BE2C (cell line): Measurements from ENCODE around the gene ADGRB3.
A peak's percentile ranks its signal among the peaks of the same experiment; 100 is the strongest.

Experiments used
- DNase-seq: peaks from one replicate; pipeline ENCODE4 v3.0.0-alpha.2; 2020
- H3K27me3 ChIP-seq: fragments of 250-450 bp; sonication (Bioruptor Pico); 2 replicates; pipeline ENCODE4 v1.5.1; 2020; ENCODE audit warnings: mild to moderate bottlenecking
- H3K36me3 ChIP-seq: fragments of 250-450 bp; sonication (Bioruptor Pico); 2 replicates; pipeline ENCODE4 v1.5.1; 2020; ENCODE audit warnings: mild to moderate bottlenecking
- H3K4me1 ChIP-seq: fragments of 250-450 bp; sonication (Bioruptor Pico); 2 replicates; pipeline ENCODE4 v1.5.1; 2020
- H3K4me3 ChIP-seq: 2 replicates; pipeline ENCODE4 v1.5.1; 2011; ENCODE audit warnings: low read depth, low read length
- H3K9me3 ChIP-seq: fragments of 250-450 bp; sonication (Bioruptor Pico); 2 replicates; pipeline ENCODE4 v1.5.1; 2020
- TF ChIP-seq, protein P1 (sequence below): IDR thresholded peaks from 2 replicates; pipeline ENCODE4 v1.5.1; 2012; ENCODE audit warnings: mild to moderate bottlenecking, low read depth, low read length

ADGRB3 gene

DNA sequence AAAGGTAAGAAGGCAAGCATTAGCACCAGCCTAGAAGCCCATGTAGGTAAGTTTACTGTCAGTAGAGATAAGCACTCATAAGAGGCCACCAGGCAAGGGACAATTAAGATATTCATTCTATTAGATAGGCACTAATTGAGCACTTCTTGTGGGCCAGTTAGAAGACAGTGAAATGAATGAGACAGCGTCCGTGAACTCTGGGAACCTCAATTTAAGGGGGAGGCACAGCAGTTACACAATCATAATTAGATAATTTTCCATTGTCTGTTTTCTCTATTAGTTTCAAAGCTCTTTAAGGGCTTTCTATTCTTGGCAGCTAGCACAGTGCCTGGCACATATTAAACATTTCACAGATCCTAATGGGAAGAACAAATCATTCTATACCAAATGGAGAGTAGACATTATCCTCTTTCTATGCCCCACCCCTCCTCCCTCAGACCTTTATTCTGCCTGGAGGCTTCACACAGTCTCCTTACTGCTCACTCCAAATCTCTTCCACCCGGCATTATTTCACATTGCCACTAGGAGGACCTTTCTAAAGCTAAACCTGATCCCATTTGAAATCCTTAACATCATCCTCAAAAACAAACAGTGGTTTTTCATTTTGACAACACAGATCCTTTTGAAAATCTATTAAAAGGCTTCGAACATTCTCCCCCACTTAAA lies 529.6 kb downstream of the ADGRB3 start:
- TF ChIP-seq, protein P1, sequence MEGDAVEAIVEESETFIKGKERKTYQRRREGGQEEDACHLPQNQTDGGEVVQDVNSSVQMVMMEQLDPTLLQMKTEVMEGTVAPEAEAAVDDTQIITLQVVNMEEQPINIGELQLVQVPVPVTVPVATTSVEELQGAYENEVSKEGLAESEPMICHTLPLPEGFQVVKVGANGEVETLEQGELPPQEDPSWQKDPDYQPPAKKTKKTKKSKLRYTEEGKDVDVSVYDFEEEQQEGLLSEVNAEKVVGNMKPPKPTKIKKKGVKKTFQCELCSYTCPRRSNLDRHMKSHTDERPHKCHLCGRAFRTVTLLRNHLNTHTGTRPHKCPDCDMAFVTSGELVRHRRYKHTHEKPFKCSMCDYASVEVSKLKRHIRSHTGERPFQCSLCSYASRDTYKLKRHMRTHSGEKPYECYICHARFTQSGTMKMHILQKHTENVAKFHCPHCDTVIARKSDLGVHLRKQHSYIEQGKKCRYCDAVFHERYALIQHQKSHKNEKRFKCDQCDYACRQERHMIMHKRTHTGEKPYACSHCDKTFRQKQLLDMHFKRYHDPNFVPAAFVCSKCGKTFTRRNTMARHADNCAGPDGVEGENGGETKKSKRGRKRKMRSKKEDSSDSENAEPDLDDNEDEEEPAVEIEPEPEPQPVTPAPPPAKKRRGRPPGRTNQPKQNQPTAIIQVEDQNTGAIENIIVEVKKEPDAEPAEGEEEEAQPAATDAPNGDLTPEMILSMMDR = peak; percentile 71
- Histone ChIP-seq H3K27me3 (no peaks in the 10 kb centered on the region), H3K4me1 (peaks cover 34% of the 10 kb centered on the region), H3K4me3 (no peak overlapping the region), H3K9me3 (no peaks in the 10 kb centered on the region), H3K36me3 (no peaks in the 10 kb centered on the region)
- DNase-seq = peak; percentile 85

- Histone ChIP-seq H3K4me3 (no peak overlapping the region), H3K9me3 (no peaks in the 10 kb centered on the region), H3K27me3 (no peaks in the 10 kb centered on the region), H3K4me1 (no peaks in the 10 kb centered on the region), H3K36me3 (no peaks in the 10 kb centered on the region)
- TF ChIP-seq, protein P1 = peak; percentile 59
- peak; percentile 28 for DNase-seq
These were observed 544.6 kb downstream of the ADGRB3 start for GRCh38 chr6:69179681-69180080.

- H3K27me3 ChIP-seq = no peaks in the 10 kb centered on the region
- TF ChIP-seq, protein P1 = no peak
- no peaks in the 10 kb centered on the region for H3K4me1 ChIP-seq
- no peaks in the 10 kb centered on the region for H3K36me3 ChIP-seq
- no peak for DNase-seq
- no peaks in the 10 kb centered on the region for H3K9me3 ChIP-seq
- no peak overlapping the region for H3K4me3 ChIP-seq
These were observed 545.4 kb downstream of the ADGRB3 start for GRCh38 chr6:69180361-69181067.

- H3K4me1 ChIP-seq = no peaks in the 10 kb centered on the region
- H3K27me3 ChIP-seq = no peaks in the 10 kb centered on the region
- TF ChIP-seq, protein P1 = no peak
- H3K36me3 ChIP-seq = no peaks in the 10 kb centered on the region
- DNase-seq = no peak
- no peaks in the 10 kb centered on the region for H3K9me3 ChIP-seq
- no peak overlapping the region for H3K4me3 ChIP-seq
These were observed 546.9 kb downstream of the ADGRB3 start for GRCh38 chr6:69181964-69182363.

- Histone ChIP-seq H3K4me1 (no peaks in the 10 kb centered on the region), H3K36me3 (no peaks in the 10 kb centered on the region), H3K27me3 (no peaks in the 10 kb centered on the region), H3K9me3 (no peaks in the 10 kb centered on the region), H3K4me3 (no peak overlapping the region)
- no peak for DNase-seq
- TF ChIP-seq, protein P1 = no peak
These were observed 550.2 kb downstream of the ADGRB3 start for GRCh38 chr6:69185276-69185675.

- no peaks in the 10 kb centered on the region for H3K9me3 ChIP-seq
- DNase-seq = no peak
- no peaks in the 10 kb centered on the region for H3K27me3 ChIP-seq
- H3K36me3 ChIP-seq = no peaks in the 10 kb centered on the region
- TF ChIP-seq, protein P1 = no peak
- no peak overlapping the region for H3K4me3 ChIP-seq
- H3K4me1 ChIP-seq = peaks cover 2% of the 10 kb centered on the region; the same call in 1 of the 2 replicates
These were observed 567.7 kb downstream of the ADGRB3 start for GRCh38 chr6:69202768-69203167.
